Hematopoietic multipotent progenitor cell treated with erythropoietin and hydrocortisone succinate and interleukin-3 and kit ligand, for 17 days (in vitro differentiated cells): Measurements from ENCODE around the gene TLK2.

Experiments used
- DNase-seq: peaks from one replicate; pipeline ENCODE4 v3.0.0-alpha.2; 2015; ENCODE audit warnings: low spot score

TLK2 gene

DNA sequence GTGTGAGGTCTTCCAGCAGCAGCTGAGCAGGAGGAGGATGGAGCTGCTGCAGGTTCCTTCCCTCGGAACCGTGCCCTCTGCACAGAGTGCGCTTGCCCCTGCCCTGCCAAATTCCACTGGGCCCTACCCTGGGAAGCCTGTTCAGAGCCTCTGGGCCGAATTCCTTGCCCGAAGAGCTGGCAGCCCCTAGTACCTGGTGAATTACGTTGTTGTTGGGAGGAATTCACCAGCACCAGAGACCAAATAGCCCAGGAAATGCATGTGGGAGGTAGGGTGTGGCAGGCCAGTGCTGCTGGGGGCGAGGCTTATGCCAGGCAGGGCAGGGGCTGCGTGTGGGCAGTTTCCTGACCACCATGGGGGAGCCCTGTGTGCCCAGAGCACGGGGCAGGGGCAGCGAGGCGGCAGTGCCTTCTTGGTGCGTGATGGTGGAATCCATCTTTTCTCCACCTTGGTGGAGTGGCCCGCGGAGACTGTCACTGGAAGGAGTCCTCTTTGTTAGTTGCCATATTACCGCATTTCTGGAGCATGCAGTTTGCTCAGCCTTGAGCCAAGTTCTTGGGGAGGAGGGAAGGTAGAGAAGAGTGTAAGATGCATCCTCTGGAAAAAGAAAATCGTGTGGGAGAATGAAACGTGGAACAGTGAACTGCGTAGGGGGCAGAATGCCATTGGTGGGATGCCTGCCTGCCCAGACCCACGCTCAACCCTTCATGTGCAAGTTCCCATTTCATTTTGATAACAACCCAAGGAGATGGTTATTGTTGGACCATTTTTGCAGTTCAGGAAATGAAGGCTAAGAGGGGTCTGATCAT is 151.1 kb downstream of the TLK2 start:
- DNase-seq = no peak

DNA sequence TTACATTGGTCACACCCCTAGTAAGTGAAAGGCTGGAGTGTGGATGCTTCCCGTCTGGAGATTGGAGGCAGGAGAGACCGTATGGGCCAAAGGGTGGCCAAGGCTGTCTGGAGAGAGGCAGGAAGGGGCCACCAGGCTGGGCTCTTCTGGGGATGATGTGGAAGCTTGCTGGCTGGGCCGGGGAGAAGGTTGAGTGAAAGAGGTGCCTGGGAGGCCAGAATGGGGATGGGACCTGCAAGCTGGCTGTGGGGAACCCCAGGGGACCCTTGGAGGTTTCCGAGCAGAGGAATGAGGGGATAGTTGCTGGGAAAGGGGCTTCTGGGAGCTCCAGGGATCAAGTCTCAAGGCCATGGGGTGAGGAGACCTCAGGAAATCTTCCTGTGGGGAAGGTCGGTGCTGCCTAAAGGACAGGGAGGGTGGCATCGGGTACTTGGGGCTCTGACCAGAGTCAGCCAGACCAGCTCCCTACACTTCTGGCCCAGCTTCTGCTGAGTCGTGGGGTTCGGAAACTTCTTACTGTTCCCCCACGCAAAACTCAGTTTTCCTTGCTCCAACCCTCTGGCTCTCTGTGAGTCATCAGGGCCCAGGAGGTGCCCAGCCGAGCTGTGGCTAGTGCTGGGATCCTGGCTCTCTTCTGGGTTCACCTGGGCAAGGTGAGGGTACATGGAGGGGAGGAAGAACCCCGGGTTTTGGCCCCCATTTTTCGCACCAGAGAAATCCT is 151.9 kb downstream of the TLK2 start:
- DNase-seq = no peak

DNA sequence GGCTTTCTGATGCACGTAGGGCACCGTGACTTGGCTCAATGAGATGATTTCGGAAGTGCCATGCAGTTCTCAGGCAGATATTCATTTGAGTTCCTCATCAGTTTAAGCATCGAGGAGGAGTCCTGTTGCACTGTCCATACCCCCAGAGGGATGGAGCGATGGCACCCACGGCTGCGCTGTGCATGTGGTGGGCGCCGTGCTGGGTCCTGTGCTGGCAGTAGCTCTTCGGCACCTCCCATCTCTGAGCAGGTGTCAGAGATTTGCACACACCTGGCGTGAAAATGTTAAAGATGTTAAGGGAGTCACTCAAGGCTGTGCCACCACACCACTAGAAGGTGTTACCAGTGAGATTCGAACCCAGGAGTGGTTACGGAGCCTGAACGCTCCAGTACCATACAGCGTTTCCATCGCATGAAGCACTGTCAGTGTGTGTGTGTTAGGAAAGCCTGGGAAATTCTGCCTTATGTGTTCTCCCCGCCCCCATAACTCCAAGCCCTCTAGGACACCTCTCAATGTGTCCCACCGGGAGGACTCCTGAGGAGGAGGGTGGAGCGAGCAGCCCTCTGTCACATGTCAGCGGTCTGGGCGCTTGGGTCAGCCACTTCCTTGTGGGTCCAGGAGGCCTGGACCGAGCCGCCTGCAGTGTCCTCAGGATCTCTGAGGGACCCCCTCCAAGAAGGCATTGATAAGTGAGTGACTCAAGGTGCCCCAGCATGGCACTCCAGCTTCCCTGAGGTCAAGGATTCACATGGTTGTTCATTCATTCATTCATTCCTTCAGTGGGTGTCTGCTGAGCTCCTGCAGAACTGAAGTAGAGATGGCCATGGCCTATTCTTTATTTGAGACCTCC is 152.7 kb downstream of the TLK2 start:
- DNase-seq = no peak

DNA sequence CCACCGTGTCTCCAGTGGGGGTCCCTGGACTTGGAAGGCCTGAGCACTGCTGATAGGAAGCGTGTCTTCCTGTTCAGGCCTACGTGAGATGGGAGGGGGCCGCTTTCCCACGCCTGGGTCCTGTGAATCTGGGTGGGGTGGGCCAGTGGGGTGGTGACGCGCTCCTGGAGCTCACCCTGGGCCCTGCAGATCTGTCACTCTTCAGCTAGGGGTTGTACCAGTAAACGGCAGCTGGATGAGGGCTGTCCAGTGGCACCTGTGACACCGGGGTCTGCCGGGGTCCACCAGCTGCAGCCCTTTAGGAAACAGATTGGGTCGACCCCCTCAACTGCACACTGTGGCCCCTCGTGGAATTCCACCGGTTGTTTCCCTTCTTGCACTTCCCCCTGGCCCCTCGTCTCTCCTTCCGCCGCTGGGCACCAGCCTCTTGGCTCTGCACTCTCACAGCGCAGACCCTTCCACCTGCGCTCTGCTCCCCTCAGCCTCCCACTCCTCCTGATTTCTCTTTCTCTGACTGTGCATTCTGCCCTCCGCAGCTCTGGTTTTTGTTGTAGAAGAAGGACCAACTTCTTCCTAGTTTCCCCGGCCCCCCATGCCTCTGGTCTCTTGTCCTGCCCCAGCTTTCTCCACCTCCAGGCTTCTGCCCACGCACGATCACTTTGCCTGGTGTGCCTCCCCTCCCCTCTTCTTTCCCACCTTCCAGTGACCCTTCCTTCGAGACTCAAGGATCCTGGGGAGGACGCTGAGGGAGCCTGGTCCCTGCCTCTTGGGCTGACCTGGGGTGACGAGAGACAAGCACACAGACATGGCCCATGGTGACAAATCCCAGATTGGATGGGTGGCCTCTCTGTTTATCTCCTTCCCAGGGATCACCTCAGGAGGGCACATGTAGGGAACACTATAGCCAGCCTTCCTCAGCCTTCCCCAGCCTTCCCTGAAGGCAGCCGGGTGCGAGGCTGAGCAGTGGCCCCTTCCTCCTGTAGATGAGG is 153.6 kb downstream of the TLK2 start:
- no peak for DNase-seq

DNA sequence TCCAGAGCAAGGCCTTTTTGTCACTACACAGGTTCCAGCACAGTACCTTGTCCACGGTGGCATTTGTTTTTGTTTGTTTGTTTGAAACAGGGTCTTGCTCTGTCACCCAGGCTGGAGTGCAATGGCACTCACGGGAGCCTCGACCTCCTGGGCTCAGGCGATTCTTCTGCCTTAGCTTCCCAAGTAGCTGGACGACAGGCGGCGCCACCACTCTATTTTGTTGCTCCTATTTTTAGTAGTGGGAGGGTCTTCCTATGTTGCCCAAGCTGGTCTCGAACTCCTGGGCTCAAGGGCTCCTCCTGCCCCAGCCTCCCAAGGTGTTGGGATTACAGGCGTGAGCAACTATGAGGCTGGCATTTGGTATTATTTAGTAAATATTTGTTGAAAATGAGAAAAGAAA is 159.2 kb downstream of the TLK2 start:
- no peak for DNase-seq

DNA sequence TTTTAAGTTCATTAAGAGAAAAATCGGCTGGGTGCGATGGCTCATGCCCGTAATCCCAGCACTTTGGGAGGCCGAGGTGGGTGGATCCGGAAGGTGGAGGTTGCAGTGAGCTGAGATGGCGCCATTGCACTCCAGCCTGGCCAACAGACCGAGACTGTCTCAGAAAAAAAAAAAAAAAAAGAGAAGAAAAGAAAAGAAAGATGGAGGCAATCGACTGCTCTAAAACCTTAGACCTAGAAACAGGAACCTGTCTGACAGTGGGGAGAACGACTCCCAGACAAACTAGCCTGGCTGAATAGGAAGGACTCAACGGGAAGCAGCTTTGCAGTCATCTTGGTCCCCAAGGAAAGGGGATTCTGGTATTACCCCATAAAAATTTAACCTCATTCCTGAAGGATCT is 162.5 kb downstream of the TLK2 start:
- DNase-seq = no peak

DNA sequence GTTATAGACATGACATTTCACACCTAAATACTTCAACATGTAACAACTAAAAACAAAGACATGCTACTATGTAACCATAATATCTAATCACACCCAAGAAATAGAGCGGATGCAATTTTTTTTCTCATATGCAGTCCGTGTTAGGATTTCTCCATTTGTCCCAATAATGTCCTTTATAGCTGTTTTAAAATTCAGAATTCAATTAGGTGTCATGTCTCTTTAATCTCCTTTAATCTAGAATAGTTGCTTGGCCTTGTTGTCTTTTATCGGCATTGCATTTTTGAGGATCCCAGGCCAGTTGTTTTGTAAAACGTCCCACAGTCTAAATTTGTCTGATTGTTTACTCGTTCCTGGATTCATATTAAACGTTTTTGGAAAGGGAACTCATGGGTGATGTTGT is 163.3 kb downstream of the TLK2 start:
- DNase-seq = no peak

DNA sequence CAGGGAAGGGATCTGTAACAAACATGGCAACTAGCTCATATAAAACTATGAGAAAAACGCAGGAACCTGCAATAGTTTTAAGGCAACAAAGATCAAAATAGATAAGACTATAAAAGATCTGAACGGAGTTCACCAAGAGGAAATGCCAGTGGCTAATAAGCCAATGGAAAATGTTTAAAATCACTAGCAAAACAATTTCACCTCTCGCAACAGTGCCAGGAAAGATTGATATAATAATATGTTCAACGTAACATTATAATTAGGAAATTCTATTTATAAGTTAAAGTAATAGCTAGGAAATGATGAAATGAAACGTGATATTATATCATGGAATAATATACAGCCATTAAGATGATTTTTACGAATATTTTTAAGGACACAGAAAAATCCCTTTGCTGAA is 164.9 kb downstream of the TLK2 start:
- no peak for DNase-seq

DNA sequence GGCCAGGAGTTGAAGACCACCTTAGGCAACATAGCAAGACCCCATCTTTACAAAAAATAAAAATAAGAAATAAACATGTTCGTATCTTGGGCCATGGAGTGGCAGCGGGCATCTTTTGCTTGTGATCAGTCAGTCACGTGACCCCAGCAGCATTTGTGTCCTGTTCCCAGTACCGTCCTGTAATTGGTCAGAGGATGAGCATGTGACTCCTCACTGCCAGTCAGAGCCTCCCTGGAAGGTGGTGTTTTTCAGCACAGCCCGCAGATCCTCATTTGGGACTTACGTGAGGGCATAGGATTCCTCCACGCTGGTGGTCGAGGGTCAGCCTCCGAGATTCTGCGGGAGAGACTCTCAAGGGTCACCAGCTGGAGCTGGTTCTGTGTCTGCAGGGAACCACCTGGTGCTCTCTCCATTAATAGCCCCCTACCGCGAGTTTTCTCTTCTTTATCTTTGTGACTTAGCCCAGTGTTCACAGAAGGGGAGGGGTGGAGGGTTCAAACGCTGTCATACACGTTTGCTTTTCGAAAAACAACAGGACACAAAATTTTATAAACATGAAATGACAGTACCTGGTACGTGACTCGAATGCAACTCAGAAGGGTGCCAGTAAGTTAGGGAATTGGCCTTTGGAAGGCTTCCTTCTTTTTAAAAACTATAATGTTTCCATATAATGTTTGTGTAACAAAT is 166.0 kb downstream of the TLK2 start:
- no peak for DNase-seq

DNA sequence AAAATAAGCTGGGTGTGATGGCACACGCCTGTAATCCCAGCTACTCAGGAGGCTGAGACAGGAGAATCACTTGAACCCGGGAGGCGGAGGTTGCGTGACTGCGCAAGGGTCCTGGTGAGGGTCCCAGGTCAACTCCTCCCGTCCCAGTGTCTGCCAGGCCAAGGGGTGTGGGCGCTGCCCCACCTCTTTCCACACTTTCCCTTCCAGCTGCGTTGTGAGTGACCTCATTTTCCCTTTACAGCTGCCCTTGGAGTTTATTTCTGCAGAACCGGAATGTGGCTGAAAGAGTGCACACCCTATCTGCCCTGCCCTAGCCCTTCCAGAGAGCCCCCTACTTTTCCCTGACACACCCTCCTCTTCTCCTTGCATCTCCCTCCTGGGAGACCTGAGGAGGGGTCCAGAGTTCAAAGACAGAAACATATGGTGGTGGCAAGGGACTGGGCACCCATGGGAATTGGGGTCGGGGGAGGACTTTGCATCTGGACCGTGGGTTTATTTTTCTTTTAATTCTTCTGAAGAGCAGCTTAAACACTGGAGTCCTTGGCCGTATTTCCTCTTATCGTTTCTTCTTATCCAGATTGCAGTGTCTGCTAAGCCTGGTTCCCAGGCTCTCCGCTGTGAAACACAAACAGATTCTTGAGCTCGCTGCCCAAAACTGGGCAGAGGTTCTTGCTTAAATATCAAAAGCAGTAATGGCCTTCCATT is 169.8 kb downstream of the TLK2 start:
- DNase-seq = no peak

DNA sequence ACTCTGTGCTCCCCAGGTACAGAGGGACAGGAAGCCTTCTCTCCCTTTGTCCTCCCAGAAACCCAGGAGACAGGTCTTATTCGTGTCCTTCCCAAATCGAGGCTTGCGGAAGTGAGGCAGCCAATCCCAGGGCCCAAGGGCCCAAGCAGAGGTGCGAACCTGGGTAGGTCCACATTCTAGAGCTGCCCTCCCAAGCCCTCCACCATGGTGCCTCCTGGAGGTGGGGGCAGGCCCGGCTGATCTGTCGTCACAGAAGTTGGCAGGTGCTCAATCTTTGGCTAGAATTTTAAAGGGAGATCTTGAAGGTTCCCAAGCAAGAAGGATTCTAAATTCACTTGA is 170.3 kb downstream of the TLK2 start:
- DNase-seq = no peak

DNA sequence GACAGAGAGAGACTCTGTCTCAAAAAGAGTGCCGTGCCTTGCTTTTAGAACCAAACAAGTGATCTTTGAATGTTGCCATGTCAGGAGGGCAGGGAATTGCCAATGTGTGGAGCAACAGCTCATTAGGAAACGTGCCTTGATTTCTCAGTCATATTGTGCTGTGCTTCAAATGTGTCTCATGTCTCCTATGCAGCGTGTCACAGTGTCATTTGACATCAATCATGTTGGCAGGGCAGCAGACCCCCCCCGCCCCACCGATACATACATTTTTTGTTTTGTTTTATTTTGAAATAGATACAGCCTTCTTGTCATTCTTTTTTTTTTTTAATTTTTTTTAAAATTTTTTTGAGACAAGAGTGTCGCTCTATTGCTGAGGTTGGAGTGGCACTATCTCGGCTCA is 170.9 kb downstream of the TLK2 start:
- no peak for DNase-seq

DNA sequence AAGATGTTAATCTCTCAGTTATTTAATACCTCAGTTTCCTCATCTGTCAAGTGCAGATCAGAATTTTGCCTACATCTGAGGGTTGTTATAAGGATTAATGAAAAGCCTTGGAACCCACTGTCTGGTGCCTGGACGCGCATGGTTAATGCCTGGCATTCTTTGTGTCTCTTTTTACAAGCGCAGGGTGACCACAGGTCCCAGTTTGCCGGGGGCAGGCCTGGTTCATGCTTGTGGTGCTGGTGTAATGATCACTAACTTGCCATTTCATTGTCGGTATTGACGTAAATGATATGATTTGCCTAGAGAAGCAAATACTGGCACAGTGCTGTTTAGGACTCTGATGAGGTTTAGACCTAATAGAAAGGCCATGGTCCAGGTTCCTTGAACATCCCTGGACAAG is 172.0 kb downstream of the TLK2 start:
- DNase-seq = no peak

DNA sequence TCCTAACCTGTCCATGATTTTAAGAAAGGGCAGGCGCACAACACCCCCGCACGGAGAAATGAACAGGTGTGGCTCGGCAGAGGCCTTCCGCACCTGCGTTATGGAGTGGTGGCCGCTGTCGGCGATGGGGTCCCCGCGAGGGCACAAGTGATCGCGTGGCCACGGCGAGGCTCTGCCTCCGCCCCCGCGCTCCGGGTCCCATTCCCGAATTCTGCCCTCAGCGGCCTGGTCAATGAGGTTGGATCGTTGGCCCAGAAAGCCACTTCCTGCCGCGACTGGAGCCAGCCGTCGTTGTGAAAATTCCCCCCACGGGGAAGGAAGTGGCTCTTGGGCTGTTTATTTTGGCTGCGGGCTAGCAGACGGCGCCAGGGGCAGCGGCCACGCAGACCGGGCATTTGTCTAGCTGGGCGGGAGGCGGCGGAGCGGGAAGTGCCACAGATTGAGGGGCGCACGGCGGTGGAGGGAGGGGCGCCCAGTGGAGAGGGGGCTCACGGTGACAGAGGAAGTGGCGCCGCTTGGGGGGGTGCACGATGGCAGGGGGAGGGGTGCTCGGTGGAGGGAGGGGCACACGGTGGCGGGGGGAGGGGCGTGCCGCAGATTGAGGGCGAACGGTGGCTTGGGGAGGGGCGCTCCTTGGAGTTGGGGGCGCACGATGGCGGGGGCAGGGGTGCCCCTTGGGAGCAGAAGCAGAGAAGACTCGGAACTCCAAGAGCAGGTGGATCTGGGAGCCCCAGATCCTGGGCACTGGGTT is 173.8 kb downstream of the TLK2 start:
- DNase-seq = no peak

DNA sequence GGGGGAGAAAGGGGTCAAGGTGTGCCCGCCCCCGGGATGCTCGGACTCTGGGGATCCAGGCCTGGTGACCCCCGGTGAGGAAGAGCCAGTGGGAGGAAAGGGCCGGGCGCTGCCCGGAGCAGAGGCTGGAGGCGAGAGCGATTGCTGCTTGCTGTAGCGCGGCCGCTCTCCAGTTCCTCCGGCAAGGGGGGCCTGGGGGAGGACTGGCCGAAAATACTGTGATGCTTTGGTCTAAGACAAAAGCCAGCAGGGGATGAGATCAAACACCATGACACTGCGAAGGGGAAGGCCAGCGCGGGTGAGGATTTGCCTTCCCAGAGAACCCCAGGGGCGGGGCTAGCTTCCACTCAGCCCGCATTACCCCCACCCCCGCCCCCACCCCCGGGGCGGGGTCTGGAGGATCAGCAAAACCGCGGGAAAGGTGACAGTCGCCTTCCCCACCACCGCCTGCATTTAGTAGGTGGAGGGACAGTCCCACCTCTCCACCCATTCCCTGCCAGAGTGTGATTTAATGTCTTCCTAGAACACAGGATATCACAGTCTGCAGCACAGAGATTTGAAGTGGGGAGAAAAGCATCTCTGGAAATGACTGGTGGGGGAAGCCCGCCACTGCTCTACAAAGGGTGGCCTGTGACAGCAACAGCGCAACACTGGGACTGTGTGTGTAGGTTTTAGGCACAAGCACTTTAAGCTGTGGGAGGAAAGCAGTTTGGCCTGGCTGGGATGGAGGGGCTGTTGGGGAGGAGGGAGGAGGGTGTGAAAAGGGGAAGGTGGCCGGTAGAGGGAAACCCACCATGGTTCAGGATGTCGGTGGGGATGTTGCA is 174.6 kb downstream of the TLK2 start:
- no peak for DNase-seq

DNA sequence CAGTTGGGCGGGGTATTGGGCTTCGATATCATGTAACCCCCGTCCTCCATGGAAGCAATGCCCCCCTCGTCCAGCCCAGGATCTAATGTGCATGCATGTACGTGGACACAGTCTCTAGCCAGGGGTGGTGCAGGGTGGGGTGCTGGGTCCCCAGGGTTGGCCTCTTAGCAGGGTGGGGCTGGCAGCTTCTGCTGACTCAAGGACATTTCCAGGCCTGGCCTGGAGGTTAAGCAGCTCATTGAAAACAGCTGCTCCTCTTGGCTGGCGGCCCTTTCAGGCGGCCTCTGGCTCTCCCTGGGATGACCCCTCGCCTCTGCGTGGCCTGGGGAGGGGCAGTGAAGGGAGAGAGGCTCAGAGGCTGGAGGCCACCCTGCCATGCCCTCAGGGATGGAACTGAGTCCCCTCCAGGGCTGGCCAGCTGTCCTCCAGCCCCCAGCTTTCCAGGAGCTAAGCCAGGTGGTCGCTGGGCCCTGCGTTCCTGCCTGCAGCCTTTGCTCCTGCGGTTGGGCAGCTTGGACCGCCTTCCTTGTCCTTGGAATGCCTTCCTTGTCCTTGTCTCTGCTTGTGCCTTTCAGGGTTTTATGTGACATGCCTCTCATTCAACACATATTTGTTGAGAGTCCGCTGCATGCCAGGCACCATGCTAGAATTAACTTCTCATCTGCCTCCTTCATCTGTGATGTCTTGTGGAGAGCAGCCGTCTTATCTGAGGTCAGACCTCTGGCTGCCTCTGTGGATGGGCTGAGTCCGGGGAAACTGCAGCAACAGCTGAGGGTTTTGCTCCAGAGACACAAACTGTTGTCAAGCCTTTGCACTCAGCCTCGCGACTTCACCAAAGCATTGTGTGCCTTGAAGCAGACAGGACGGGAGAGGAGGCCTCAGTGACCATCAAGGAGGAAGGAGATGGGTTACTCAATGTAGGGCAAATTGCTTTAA is 175.5 kb downstream of the TLK2 start:
- no peak for DNase-seq

DNA sequence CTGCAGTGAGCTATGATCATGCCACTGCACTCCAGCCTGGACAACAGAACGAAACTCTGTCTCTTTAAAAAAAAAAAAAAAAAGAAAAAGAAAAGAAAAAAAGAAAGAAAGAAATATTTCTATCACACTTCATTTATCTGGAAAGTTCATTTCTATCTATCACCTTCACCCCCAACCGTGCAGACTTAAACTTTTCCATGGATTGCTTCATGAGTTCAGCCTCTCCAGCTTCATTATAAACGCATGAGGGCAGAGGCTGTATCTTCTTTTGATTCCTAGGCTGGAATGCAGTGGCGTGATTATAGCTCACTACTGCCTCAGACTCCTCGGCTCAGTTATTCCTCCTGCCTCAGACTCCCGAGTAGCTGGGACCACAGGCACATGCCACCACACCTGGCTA is 177.0 kb downstream of the TLK2 start:
- no peak for DNase-seq

DNA sequence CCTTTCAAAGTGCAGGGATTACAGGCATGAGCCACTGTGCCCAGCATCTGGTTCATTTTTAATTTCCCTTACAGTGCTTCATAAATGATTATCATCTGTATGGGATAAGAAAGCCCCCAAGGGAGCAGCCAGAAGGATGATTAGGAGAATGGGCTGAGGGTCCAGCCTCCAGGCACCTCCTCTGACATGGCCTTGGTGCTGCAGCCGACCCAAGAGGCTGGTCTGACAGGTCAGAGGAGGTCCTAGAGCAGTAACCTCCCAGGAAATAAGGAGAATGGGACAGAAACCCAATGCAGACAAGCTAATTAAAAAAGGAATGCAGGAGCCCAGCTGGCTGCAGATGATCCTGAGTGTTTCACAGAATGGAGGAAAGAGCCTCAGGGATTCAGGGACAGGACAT is 177.8 kb downstream of the TLK2 start:
- DNase-seq = no peak
